Measurements from ENCODE around the gene GRIK2.

GRIK2 gene

DNA sequence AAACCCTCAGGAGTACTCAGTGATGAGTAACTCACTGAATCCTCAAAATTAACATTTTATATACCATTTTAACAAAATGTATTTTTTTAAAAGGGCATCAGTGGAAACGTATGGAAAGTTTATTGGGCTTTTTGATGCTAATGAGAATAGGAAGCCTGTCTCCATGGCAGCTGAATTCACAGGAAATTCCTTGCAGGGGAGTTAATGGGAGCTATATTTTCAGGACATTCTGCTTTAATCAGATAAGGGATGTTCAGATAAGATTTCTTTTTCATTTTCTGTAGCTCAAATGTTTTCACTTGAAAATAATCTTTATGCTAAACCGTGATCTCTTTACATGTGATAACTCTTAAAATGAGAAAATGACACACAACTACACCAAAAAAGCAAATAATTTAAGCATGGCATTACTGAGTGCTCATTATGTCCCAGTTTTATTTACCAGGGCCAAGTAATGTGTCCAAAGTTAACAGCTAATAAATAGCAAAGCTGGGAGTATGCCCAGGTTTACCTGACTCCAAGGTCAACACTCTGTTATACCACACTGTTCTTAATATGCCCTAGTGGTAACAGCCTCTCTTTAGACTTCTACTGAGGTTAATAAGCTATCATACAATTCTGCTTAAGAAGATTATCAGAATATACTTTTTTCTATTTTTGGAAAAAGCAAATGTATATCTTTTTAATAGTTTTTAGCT lies 348.1 kb downstream of the GRIK2 start:
- H3K4me3 ChIP-seq (ENCODE audit: low read depth, low read length) = no peak overlapping the region
- no peak for TF ChIP-seq CTCF (IDR thresholded peaks at IDR 0.05; ENCODE audit: low read depth, low read length, missing control alignments)
- DNase-seq (ENCODE audit: low read depth) = no peak

DNA sequence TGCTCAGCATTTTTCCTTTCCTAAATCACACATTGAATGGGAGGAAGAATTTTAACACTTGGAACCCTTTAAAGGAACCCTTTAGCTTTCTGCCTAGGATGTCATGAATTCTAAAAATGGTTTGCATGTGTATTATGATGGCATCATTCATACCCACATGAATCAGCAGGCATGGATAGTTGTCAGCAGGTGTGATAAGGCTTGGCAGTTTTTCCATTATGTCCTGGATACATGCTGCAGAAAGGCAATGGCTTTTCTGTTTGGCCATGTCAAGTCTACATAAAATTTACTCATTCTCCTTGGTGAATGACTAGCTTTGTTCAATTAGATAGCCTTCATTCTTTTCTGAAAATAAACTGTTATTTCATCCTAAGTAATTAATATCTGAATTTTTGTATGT lies 353.7 kb downstream of the GRIK2 start:
- DNase-seq (ENCODE audit: low read depth) = no peak
- TF ChIP-seq CTCF (IDR thresholded peaks at IDR 0.05; ENCODE audit: low read depth, low read length, missing control alignments) = no peak
- H3K4me3 ChIP-seq (ENCODE audit: low read depth, low read length) = no peak overlapping the region

- H3K4me3 ChIP-seq (ENCODE audit: low read depth, low read length) = no peak overlapping the region
- TF ChIP-seq CTCF (IDR thresholded peaks at IDR 0.05; ENCODE audit: low read depth, low read length, missing control alignments) = no peak
- no peak for DNase-seq (ENCODE audit: low read depth)
These were observed 354.2 kb downstream of the GRIK2 start for GRCh38 chr6:101747716-101748115.

GRCh38 chr6:101755931-101756330 lies 362.4 kb downstream of the GRIK2 start:
- no peak for TF ChIP-seq CTCF (IDR thresholded peaks at IDR 0.05; ENCODE audit: low read depth, low read length, missing control alignments)
- no peak for DNase-seq (ENCODE audit: low read depth)
- no peak overlapping the region for H3K4me3 ChIP-seq (ENCODE audit: low read depth, low read length)

DNA sequence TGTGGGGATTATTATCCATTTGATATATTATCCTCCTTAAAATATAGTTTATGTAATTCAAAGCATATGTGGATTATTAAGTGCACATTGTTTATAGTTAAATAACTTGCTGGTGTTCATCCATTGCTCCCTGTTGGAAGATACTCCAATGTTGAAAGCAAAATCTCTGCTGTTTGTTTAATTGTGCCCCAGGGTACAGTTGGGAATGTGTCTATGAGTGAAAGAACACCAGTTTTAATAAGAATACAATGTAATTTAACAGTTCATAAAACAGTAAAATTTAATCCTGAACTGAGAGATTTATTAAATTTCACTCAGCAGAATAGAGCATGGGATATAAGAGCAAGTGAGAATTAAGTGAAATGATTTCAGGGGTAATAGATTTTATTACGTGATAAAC lies 364.9 kb downstream of the GRIK2 start:
- no peak overlapping the region for H3K4me3 ChIP-seq (ENCODE audit: low read depth, low read length)
- no peak for DNase-seq (ENCODE audit: low read depth)
- TF ChIP-seq CTCF (IDR thresholded peaks at IDR 0.05; ENCODE audit: low read depth, low read length, missing control alignments) = no peak

DNA sequence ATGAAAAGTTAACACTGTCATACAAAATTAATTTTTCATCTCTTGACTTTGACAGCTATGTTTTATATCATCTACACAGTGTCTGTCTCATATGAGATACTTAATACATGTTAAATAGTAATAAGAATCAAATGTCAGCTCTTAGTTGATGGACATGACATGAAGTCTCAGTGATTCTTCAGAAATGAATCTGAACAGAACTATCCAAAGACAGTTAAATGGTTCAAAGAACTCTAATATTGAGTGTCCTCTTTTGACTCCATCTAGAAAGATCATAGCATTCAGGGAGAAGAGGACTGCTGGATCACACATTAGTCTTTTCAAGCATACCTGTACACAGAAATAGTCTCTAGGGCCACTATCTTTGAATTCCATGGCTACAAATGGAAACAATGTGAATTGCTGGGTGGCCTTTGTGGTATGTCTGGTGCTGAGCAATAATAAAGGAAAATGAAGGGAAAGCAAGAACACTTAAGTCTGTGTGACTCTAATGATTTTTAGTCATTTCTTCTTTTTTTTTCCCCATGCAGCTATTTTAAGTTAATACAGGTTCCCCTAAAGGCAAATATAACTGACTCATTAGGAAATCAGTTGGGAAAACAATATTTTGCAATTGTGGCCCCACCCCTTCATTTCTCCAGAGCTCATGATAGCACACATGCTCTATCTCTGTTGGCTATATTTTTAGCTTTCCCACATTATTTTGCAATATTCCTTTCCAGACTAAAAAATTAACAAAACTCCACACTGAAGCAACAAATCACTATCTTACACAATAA lies 367.5 kb downstream of the GRIK2 start:
- no peak for DNase-seq (ENCODE audit: low read depth)
- no peak for TF ChIP-seq CTCF (IDR thresholded peaks at IDR 0.05; ENCODE audit: low read depth, low read length, missing control alignments)
- H3K4me3 ChIP-seq (ENCODE audit: low read depth, low read length) = no peak overlapping the region

Data from GM12864 (cell line).